HepG2 (cell line): ENCODE measurements around the gene HSD3B7. TPM values are rescaled to one million over a fixed set of nuclear protein-coding genes. Genes with fewer than 3 reads are reported as not detected.
A peak's percentile ranks its signal among the peaks of the same experiment; 100 is the strongest.

Experiments used
- CENPT ChIP-seq: sonication (generic); formaldehyde crosslinking; IDR thresholded peaks from 2 replicates; pipeline ENCODE4 v1.8.0; 2022; ENCODE audit warnings: low read depth, mild to moderate bottlenecking, moderate library complexity, missing genetic modification reagents
- EP300 ChIP-seq, 3 experiments: sonication (generic) in 1 of 3; formaldehyde crosslinking in 1 of 3; IDR thresholded peaks; 2 replicates each; pipeline versions ENCODE4 v1.5.1 to v1.6.1; 2011 to 2020; ENCODE audit warnings: low read depth in 2 of 3, low read length in 2 of 3, borderline replicate concordance in 1 of 3, improper control_type of control experiment in 1 of 3, mild to moderate bottlenecking in 1 of 3, missing genetic modification reagents in 1 of 3, moderate library complexity in 1 of 3
- HNF4G ChIP-seq, 2 experiments: sonication (generic) in 1 of 2; formaldehyde crosslinking in 1 of 2; IDR thresholded peaks; 2 replicates each; pipeline versions ENCODE4 v1.4.0 to v1.6.1; 2011 to 2020; ENCODE audit warnings: borderline replicate concordance in 2 of 2, low read depth in 2 of 2, mild to moderate bottlenecking in 2 of 2, low read length in 1 of 2, missing genetic modification reagents in 1 of 2, moderate library complexity in 1 of 2
- HOXA5 ChIP-seq: sonication (generic); formaldehyde crosslinking; IDR thresholded peaks from 2 replicates; pipeline ENCODE4 v1.4.0; 2020; ENCODE audit warnings: missing genetic modification reagents
- HOXA9 ChIP-seq: sonication (generic); formaldehyde crosslinking; IDR thresholded peaks from 2 replicates; pipeline ENCODE4 v1.8.1; 2022; ENCODE audit warnings: missing genetic modification reagents, mild to moderate bottlenecking, moderate library complexity, borderline replicate concordance
- IKZF4 ChIP-seq: sonication (generic); formaldehyde crosslinking; IDR thresholded peaks from 2 replicates; pipeline ENCODE4 v1.5.1; 2020; ENCODE audit warnings: borderline replicate concordance, mild to moderate bottlenecking, low read depth, missing genetic modification reagents; ENCODE audit errors: not compliant biosample characterization
- ZEB1 ChIP-seq: IDR thresholded peaks from 2 replicates; pipeline ENCODE4 v1.6.1; 2012; ENCODE audit warnings: mild to moderate bottlenecking, low read depth, inconsistent platforms; ENCODE audit not compliant: insufficient replicate concordance
- ZNF674 ChIP-seq: sonication (generic); formaldehyde crosslinking; IDR thresholded peaks from 2 replicates; pipeline ENCODE4 v1.5.0; 2020; ENCODE audit warnings: low read depth, mild to moderate bottlenecking, missing genetic modification reagents
- ZSCAN31 ChIP-seq: sonication (generic); formaldehyde crosslinking; IDR thresholded peaks from 2 replicates; pipeline ENCODE4 v1.5.0; 2020; ENCODE audit warnings: low read depth, mild to moderate bottlenecking, missing genetic modification reagents
- polyA plus RNA-seq, 8 experiments: library from polyadenylated mRNA; depleted of rRNA in 3 of 8; stranded (reverse) in 7 of 8; unstranded in 1 of 8; fragments of >200 nt; fragmentation: Illumina TruSeq in 4 of 8; extraction: Trizol in 4 of 8; gene quantifications; 2 replicates each; pipeline versions ENCODE4 v1.2.1 to v1.2.3, GENCODE V29; 2011 to 2016; ENCODE audit warnings: low read depth in 4 of 8, missing spikeins in 1 of 8, mixed read lengths in 1 of 8; ENCODE audit not compliant: insufficient read depth in 1 of 8
- total RNA-seq, 5 experiments: library from RNA; depleted of rRNA; stranded (reverse); fragments of >200 nt; fragmentation: Illumina TruSeq; extraction: Trizol; gene quantifications; 2 replicates each; pipeline ENCODE4 v1.2.3, GENCODE V29; 2016; ENCODE audit warnings: low read depth in 1 of 5
- TF ChIP-seq, protein P1 (sequence below): sonication (generic); formaldehyde crosslinking; IDR thresholded peaks from 2 replicates; pipeline ENCODE4 v1.4.0; 2020; ENCODE audit warnings: mild to moderate bottlenecking, low read depth, missing genetic modification reagents
- TF ChIP-seq, protein P2 (sequence below): sonication (generic); formaldehyde crosslinking; IDR thresholded peaks from 2 replicates; pipeline ENCODE4 v1.5.1; 2020; ENCODE audit warnings: missing genetic modification reagents, mild to moderate bottlenecking, borderline replicate concordance
- TF ChIP-seq, protein P3 (sequence below): sonication (generic); formaldehyde crosslinking; IDR thresholded peaks from one replicate; pipeline ENCODE4 v1.5.1; 2020; ENCODE audit warnings: mild to moderate bottlenecking, missing genetic modification reagents; ENCODE audit errors: not compliant biosample characterization
- TF ChIP-seq, protein P4 (sequence below): sonication (generic); formaldehyde crosslinking; IDR thresholded peaks from 2 replicates; pipeline ENCODE4 v1.8.0; 2023; ENCODE audit warnings: mild to moderate bottlenecking, missing genetic modification reagents

HSD3B7 gene
- total and polyA plus RNA-seq, 2 of the 13 experiments (the other 11 are each of a cell fraction or from before 2014, with no cell fraction given), result 32.9 to 69.7 TPM

DNA sequence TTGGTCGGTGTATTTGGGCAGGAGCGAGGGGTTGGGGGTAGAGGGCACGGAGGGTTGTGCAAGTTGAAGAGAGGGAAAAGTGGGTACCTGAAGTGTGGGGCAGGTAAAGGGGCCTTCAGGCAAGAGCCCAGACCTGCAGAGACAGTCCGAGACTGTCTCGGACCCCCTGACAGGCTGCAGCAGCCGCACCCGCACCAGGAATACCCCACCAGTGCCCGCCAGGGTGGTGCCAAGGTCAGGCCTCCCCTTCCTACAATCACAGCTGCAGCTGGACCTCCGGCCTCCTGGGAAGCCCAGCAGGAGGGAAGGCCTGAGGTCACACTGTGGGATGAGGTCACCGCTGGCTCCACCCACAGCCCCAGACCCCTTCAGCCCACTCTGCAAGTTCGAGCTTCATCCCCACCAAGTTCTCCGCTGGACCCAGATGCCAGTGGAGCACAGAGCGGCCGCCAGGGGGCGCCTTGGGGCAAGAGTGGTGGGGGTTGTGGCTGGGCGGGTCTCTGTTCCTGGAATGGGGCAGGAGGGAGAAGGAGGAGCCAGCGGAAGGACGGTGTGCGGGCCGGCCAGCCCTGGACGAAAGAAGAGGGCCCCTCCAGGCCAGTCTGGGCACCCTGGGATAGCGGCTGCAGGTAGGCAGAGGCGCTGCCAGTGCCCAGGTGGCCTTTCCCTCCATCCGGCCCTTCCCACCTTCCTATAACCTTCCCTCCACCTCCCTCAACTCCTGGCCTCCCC, at the start of gene HSD3B7 (continued):
- TF ChIP-seq, protein P1, sequence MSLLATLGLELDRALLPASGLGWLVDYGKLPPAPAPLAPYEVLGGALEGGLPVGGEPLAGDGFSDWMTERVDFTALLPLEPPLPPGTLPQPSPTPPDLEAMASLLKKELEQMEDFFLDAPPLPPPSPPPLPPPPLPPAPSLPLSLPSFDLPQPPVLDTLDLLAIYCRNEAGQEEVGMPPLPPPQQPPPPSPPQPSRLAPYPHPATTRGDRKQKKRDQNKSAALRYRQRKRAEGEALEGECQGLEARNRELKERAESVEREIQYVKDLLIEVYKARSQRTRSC (CRISPR knock-in tag), result 0 out of 2 replicates have a peak, but pooled peaks have one; percentile 20
- TF ChIP-seq ZSCAN31 (no peak), ZNF674 (0 out of 2 replicates have a peak, but pooled peaks have one; percentile 42), IKZF4 (CRISPR knock-in tag) (peak; percentile 70), EP300 (IDR thresholded peaks at IDR 0.05; ENCODE audit: low read depth in 2 of 2, low read length in 2 of 2) (0 out of 4 replicates have a peak, but pooled peaks of 1 of the 2 experiments have one; percentile 21), EP300 (CRISPR knock-in tag; IDR thresholded peaks at IDR 0.05; ENCODE audit: borderline replicate concordance) (peak; percentile 22; the same call in 1 of the 2 replicates), HOXA9 (CRISPR knock-in tag) (no peak), ZEB1 (peak; percentile 25), HNF4G (IDR thresholded peaks at IDR 0.05; ENCODE audit: borderline replicate concordance, low read depth, low read length) (peak; percentile 19; the same call in 1 of the 2 replicates), HNF4G (CRISPR knock-in tag; IDR thresholded peaks at IDR 0.05; ENCODE audit: borderline replicate concordance, low read depth) (no peak), CENPT (CRISPR knock-in tag) (no peak), HOXA5 (peak; percentile 56; the same call in 1 of the 2 replicates)
- TF ChIP-seq, protein P2, sequence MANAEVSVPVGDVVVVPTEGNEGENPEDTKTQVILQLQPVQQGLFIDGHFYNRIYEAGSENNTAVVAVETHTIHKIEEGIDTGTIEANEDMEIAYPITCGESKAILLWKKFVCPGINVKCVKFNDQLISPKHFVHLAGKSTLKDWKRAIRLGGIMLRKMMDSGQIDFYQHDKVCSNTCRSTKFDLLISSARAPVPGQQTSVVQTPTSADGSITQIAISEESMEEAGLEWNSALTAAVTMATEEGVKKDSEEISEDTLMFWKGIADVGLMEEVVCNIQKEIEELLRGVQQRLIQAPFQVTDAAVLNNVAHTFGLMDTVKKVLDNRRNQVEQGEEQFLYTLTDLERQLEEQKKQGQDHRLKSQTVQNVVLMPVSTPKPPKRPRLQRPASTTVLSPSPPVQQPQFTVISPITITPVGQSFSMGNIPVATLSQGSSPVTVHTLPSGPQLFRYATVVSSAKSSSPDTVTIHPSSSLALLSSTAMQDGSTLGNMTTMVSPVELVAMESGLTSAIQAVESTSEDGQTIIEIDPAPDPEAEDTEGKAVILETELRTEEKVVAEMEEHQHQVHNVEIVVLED (CRISPR knock-in tag), result peak; percentile 61; the same call in 1 of the 2 replicates
- TF ChIP-seq, protein P3, sequence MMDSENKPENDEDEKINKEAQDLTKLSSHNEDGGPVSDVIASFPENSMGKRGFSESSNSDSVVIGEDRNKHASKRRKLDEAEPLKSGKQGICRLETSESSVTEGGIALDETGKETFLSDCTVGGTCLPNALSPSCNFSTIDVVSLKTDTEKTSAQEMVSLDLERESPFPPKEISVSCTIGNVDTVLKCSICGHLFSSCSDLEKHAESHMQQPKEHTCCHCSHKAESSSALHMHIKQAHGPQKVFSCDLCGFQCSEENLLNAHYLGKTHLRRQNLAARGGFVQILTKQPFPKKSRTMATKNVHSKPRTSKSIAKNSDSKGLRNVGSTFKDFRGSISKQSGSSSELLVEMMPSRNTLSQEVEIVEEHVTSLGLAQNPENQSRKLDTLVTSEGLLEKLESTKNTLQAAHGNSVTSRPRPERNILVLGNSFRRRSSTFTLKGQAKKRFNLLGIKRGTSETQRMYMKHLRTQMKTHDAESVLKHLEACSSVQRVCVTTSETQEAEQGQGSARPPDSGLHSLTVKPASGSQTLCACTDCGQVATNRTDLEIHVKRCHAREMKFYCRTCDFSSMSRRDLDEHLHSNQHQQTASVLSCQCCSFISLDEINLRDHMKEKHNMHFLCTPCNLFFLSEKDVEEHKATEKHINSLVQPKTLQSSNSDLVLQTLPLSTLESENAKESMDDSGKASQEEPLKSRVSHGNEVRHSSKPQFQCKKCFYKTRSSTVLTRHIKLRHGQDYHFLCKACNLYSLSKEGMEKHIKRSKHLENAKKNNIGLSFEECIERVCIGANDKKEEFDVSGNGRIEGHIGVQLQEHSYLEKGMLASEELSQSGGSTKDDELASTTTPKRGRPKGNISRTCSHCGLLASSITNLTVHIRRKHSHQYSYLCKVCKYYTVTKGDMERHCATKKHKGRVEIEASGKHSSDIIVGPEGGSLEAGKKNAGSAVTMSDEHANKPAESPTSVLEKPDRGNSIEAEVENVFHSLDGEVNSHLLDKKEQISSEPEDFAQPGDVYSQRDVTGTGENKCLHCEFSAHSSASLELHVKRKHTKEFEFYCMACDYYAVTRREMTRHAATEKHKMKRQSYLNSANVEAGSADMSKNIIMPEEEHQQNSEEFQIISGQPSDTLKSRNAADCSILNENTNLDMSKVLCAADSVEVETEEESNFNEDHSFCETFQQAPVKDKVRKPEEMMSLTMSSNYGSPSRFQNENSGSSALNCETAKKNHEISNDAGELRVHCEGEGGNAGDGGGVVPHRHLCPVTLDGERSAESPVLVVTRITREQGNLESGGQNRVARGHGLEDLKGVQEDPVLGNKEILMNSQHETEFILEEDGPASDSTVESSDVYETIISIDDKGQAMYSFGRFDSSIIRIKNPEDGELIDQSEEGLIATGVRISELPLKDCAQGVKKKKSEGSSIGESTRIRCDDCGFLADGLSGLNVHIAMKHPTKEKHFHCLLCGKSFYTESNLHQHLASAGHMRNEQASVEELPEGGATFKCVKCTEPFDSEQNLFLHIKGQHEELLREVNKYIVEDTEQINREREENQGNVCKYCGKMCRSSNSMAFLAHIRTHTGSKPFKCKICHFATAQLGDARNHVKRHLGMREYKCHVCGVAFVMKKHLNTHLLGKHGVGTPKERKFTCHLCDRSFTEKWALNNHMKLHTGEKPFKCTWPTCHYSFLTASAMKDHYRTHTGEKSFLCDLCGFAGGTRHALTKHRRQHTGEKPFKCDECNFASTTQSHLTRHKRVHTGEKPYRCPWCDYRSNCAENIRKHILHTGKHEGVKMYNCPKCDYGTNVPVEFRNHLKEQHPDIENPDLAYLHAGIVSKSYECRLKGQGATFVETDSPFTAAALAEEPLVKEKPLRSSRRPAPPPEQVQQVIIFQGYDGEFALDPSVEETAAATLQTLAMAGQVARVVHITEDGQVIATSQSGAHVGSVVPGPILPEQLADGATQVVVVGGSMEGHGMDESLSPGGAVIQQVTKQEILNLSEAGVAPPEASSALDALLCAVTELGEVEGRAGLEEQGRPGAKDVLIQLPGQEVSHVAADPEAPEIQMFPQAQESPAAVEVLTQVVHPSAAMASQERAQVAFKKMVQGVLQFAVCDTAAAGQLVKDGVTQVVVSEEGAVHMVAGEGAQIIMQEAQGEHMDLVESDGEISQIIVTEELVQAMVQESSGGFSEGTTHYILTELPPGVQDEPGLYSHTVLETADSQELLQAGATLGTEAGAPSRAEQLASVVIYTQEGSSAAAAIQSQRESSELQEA (CRISPR knock-in tag), result peak; percentile 45
- TF ChIP-seq, protein P4, sequence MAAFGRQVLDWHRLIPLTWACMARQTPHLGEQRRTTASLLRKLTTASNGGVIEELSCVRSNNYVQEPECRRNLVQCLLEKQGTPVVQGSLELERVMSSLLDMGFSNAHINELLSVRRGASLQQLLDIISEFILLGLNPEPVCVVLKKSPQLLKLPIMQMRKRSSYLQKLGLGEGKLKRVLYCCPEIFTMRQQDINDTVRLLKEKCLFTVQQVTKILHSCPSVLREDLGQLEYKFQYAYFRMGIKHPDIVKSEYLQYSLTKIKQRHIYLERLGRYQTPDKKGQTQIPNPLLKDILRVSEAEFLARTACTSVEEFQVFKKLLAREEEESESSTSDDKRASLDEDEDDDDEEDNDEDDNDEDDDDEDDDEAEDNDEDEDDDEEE, result peak; percentile 78; the same call in 1 of the 2 replicates
